NCI-H2171 treated with DMSO at 0.1 percent for 48 hours (cell line): ENCODE measurements around the gene NR2C1.
A peak's percentile ranks its signal among the peaks of the same experiment; 100 is the strongest.
"Not testable (repeated sequence)": the region's sequence is repeated elsewhere in the genome, so short reads cannot be mapped to it uniquely, and the experiment has no call there.

Experiments used
- DNase-seq: peaks from one replicate; lab custom pipeline; 2025; lab: John Stamatoyannopoulos, UW

The NR2C1 gene

DNA sequence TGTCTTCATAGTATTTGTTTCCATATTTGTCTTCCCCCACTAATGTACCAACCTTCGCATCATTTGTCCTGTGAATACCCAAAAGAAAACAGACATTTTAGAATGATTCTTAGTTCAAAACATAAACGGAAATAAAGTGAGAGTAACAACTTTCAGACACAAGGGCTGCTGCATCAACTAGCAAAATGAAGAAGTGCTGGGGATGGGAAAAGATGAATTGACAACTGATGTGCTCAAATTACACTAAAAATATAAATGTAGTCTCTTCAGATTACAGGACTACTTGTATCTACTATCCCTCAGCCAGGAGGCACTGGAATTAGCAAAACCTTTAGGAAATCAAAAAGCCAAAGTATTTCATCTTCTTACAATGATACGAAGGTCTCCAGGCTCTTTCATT, 70.7 kb downstream of the NR2C1 start:
- DNase-seq = no peak

DNA sequence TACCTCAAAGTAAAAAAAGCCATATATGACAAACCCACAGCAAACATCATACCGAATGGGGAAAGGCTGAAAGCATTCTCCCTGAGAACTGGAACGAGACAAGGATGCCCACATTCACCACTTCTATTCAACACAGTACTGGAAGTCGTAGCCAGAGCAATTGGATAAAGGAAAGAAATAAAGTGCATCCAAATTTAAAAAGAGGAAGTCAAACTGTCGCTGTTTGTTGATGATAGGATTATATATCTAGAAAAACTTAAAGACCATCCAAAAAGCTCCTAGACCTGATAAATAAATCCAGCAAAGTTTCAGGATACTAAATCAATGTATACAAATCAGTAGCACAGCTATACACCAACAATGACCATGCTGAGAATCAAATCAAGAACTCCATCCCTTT, 75.1 kb downstream of the NR2C1 start:
- no peak for DNase-seq

GRCh38 chr12:94997726-94998125, 75.7 kb downstream of the NR2C1 start:
- DNase-seq = no peak

- no peak for DNase-seq
Measured at GRCh38 chr12:94997061-94997460, 76.4 kb downstream of the NR2C1 start.

DNA sequence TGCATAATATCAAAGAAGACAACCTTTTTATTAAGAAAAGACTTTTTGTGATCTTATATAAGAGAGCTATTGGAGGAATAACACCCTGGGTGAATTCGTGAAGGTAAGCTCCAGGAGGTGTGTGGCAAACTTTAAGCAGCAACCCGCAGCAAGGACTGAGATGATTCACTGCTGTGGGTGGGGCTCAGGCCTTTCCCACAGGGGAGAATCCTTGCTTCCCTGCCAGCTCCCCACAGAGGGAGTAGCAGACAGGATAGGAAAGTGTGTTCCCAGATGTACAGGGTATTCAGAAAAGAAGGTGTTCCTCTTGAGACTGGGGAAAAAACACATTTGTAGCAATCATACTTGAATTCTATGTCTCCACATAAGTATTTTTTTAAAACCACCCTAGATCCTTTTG, 79.1 kb downstream of the NR2C1 start:
- DNase-seq = no peak

- DNase-seq = not testable (repeated sequence)
Measured at GRCh38 chr12:94993855-94994254, 79.6 kb downstream of the NR2C1 start.

GRCh38 chr12:94990222-94990621, 83.2 kb downstream of the NR2C1 start:
- no peak for DNase-seq

DNA sequence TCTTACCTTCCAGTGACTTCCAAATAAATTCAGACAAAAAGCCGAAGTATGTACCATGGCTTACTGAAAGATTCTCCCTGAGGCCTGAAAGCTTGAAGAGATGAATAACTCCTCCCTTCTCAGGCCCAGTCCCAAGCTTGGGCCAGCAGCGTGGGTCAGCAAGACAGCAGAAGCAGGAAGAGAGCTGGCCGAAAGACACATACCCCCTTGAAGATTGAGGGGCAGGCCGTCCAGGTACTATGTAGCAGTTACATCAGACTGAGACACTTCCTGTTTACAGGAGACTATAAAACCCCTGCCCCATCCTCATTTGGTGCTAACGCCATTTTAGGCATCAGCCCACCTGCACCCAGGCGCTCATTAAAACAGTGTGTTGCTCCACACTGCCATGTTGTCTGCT, 84.9 kb downstream of the NR2C1 start:
- DNase-seq = no peak

GRCh38 chr12:94987801-94988200, 85.6 kb downstream of the NR2C1 start:
- DNase-seq = no peak

GRCh38 chr12:94987076-94987669, 86.2 kb downstream of the NR2C1 start:
- DNase-seq = no peak

DNA sequence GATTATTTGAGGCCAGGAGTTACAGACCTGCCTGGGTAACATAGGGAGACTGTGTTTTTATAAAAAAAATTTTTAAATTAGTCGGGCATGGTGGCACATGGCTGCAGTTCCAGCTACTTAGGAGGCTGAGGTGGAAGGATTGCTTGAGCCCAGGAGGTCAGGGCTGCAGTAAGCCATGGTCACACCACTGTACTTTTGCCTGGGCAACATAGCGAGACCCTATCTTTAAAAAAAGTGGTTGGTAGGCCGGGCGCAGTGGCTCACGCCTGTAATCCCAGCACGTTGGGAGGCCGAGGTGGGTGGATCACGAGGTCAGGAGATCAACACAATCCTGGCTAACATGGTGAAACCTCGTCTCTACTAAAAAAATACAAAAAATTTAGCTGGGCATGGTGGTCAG, 88.3 kb downstream of the NR2C1 start:
- DNase-seq = not testable (repeated sequence)

DNA sequence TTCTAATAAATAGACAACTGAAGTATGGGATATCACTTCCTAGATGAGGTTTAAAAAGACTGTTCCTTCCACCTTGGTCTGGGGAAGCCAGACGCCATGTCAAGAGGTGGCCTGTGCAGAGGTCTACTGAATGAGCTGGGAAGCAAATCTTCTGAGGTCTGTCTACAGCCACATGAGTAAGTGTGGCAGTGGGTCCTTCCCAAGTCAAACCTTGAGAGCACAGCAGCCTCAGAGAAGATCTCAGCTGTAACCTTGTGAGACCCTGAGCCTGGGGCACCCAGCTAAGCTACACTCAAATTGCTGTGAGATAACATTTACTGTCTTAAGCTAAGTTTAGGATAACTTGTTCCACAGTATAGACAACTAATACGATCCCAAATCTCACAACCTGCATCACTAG, 90.1 kb downstream of the NR2C1 start:
- no peak for DNase-seq

DNA sequence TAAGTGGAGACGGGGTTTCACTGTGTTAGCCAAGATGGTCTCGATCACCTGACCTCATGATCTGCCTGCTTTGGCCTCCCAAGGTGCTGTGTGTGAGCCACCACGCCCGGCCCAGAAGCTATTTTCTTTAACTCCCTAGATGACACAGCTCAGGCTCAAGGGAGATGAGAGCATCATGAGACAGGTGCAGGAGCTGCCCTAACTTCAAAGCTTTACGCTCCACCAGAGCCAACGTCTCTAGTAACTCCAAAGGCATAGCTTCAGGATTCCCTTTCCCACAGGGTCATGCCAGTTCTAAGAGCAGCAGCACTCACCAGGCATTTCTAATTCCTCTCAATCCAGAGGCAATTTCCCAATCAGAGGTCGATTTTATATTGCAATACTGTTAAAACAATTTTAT, 91.0 kb downstream of the NR2C1 start:
- DNase-seq = peak; percentile 28

GRCh38 chr12:94980577-94980976, 92.8 kb downstream of the NR2C1 start:
- DNase-seq = peak; percentile 51

DNA sequence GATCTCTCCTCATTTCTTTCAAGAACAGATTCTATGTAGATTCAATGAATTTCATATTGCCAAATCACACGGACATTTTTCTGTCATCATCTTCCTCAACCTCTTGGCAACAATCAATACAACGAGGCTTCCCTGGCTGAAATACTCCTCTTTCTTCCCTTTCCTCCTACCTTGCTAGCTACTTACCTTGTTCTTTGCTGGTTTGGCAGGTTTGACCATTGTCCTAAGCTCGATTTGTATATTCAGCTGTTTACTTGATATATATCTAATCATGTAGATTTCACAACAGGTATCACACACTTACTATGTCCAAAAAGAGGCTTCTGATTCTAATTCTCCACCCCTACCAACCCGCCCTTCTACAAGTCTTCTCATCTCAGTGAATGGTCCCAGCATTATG, 93.5 kb downstream of the NR2C1 start:
- DNase-seq = no peak

DNA sequence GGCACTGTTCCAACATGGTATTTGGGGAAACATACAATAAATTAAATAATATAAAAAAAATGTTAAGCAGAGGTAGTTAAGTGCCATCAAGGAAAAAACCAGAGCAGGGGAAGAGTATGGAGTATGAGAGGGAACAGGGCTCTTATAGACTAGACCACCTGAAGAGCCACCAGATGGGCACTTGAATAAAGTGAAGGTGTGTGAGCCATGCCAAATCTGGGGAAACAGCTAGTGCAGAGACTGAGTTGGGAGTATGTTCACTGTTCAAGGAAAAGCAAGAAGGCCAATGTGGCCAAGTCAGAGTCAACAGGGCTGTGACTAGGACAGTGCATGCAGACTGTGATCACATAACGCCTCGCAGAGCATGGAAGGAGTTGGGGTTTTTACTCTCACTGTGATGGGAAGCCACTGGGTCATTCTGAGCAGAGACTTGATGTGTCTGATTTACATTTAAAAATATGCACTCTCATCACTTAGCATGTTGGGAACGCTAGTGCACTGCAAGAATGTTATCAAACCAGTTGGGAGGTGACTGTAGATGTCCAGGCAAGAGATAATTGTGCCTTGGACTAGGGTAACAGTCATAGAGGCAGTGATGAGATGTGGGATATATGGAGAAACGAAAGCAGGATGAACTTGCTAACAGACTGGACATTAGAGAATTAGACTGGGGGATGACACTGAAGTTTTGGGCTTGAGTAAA, 95.5 kb downstream of the NR2C1 start:
- DNase-seq = peak; percentile 71

DNA sequence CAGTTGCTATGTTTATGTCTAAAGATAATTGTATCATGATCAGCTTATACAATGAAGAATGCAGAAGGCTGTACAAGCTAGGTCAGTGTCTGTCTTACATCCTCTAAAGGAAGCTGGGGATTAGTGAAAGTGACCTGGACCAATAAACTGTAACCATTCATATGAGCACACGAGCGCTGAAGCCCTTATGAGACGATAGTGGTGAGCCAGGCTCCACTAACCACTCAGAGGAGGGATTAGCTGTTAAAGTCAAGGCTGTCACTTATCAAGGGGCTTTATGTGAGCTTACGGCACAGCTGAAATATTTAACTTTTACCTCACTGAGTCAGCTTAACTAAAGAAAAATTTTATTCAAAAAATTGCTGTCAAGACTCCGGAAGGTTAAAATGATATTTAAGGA, 100.2 kb downstream of the NR2C1 start:
- DNase-seq = no peak

GRCh38 chr12:94972795-94973194, 100.6 kb downstream of the NR2C1 start:
- no peak for DNase-seq

DNA sequence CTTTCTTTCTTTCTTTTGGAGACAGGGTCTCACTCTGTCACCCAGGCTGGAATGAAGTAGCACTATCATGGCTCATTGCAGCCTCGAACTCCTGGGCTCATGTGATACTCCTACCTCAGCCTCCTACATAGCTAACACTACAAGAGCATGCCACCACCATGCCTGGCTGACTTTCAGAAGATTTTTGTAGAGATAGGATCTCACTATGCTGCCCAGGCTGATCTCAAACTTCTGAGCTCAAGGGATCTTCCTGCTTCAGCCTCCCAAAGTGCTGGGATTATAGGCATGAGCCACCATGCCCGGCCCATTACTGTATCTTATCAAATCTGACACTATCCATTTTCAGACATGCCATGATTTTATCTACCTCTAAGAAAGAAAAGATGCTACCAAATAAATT, 101.5 kb downstream of the NR2C1 start:
- DNase-seq = no peak

DNA sequence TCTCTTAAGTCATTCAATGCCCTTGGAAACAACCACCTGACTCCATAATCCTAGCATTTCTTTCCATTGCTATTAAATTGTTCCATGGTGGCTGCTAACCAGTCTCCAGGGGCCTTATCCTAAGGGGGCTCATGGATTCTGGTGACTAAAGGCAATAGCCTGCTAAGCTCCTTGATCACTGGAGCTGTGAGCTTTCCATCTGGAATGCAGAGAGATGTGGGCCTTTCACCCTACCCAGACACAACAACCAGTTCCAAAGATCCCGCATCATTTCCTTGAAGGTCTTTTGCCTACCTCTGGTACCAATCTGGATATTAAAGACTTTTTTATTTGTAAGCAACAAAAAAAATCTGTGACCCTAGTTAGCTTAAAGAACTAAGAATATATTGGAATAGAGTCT, 102.9 kb downstream of the NR2C1 start:
- no peak for DNase-seq
